ENCODE measurements around the gene TRNP1.

- TF ChIP-seq CTCF (IDR thresholded peaks at IDR 0.05) (no peak), POLR2A (IDR thresholded peaks at IDR 0.05) (no peak)
These were observed 42.9 kb upstream of the TRNP1 start for GRCh38 chr1:26950602-26951001.

All from right lobe of liver (tissue), 4 donors.